Measurements from ENCODE around the gene ST14.

The ST14 gene

GRCh38 chr11:130159657-130160497, at the start of gene ST14:
Gene ST14, plus strand, starts transcription at chr11:130159782. Its CDS starts 198 bp downstream, at chr11:130159980.
- DNase-seq (ENCODE audit: low read depth in 1 of 2, low spot score in 1 of 2): peak; percentile 94 to 98
- no peak for TF ChIP-seq JUND (IDR thresholded peaks at IDR 0.05; ENCODE audit: low read depth)
- in situ Hi-C loops (cut with HindIII; ENCODE audit: low pct_unique_long_range_greater_than_20kb, low sequenced_read_pairs): no loop called here

GRCh38 chr11:130110339-130111108, 49.1 kb upstream of the ST14 start:
- no peak for TF ChIP-seq JUND (IDR thresholded peaks at IDR 0.05; ENCODE audit: low read depth)
- no peak for DNase-seq (ENCODE audit: low read depth in 1 of 2, low spot score in 1 of 2)
- in situ Hi-C loops (cut with HindIII; ENCODE audit: low pct_unique_long_range_greater_than_20kb, low sequenced_read_pairs): no loop called here

GRCh38 chr11:130112071-130112830, 47.3 kb upstream of the ST14 start:
- in situ Hi-C loops (cut with HindIII; ENCODE audit: low pct_unique_long_range_greater_than_20kb, low sequenced_read_pairs): no loop called here
- no peak for TF ChIP-seq JUND (IDR thresholded peaks at IDR 0.05; ENCODE audit: low read depth)
- DNase-seq (ENCODE audit: low read depth in 1 of 2, low spot score in 1 of 2): no peak

DNA sequence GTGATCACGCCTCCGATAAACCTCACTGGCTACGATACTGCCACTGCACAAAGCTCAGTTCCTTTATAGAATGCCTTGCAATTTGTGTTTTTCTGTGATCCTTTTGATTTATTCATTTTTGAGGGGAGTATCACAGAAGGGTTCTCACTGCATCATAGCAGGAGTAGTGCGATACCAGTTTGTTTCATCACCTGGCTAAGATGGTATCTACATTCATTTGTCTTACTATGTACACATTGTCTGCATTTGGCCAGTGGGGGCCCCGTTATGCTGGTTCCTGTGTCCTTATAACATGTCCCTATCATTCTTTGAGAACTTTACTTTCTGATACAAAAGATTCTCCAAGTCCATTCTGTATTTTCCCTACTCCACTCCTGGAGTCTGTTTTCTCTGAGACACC, 45.3 kb upstream of the ST14 start:
- in situ Hi-C loops (cut with HindIII; ENCODE audit: low pct_unique_long_range_greater_than_20kb, low sequenced_read_pairs): no loop called here
- DNase-seq (ENCODE audit: low read depth in 1 of 2, low spot score in 1 of 2): peak in 1 of 2 experiments; percentile 42
- TF ChIP-seq JUND (IDR thresholded peaks at IDR 0.05; ENCODE audit: low read depth): no peak; the same call in 1 of the 2 replicates

DNA sequence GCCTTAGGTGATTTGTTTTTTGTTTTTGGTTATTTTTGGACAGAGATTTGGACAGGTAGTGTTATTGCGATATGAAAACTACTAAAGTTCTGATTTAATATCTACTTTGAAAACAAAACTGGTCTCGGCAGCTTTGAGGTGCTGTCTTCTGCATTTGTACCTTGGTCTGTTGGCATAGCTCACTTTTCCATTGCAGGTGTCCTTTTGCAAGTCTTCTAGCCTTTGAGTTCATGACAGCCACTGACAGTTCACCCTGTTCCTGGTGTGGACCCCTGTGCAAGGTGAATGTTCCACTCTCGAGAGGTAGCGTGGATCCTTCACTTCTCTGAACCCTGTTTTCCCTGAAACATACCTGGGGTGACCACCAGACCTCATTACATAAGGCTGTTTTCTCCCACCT, 44.9 kb upstream of the ST14 start:
- no peak for DNase-seq (ENCODE audit: low read depth in 1 of 2, low spot score in 1 of 2)
- in situ Hi-C loops (cut with HindIII; ENCODE audit: low pct_unique_long_range_greater_than_20kb, low sequenced_read_pairs): no loop called here
- no peak for TF ChIP-seq JUND (IDR thresholded peaks at IDR 0.05; ENCODE audit: low read depth)

- DNase-seq (ENCODE audit: low read depth in 1 of 2, low spot score in 1 of 2): peak in 1 of 2 experiments; percentile 60
- in situ Hi-C loops (cut with HindIII; ENCODE audit: low pct_unique_long_range_greater_than_20kb, low sequenced_read_pairs): no loop called here
- TF ChIP-seq JUND (IDR thresholded peaks at IDR 0.05; ENCODE audit: low read depth): no peak
These were observed 44.4 kb upstream of the ST14 start for GRCh38 chr11:130115218-130115617.

DNA sequence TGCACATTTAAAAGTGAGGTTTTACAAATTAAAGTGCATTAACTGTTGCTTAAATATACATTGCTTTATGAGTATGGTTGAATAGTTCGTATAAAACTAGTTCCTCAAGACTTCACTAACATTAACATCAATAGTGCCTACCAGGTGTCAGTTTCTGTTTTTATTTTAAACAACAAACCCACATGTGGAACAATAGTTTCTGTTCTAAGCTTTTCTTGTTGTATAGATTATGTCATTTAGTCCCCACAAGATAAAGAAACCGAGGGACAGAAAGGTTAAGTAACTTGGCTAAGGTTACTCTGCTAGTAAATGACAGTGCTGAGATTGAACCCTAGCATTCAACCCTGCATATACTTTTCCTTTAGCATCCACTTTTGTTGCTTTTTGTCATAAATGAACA, 41.4 kb upstream of the ST14 start:
- no peak for DNase-seq (ENCODE audit: low read depth in 1 of 2, low spot score in 1 of 2)
- in situ Hi-C loops (cut with HindIII; ENCODE audit: low pct_unique_long_range_greater_than_20kb, low sequenced_read_pairs): no loop called here
- TF ChIP-seq JUND (IDR thresholded peaks at IDR 0.05; ENCODE audit: low read depth): no peak

GRCh38 chr11:130118636-130119387, 40.8 kb upstream of the ST14 start:
- DNase-seq (ENCODE audit: low read depth in 1 of 2, low spot score in 1 of 2): no peak

DNA sequence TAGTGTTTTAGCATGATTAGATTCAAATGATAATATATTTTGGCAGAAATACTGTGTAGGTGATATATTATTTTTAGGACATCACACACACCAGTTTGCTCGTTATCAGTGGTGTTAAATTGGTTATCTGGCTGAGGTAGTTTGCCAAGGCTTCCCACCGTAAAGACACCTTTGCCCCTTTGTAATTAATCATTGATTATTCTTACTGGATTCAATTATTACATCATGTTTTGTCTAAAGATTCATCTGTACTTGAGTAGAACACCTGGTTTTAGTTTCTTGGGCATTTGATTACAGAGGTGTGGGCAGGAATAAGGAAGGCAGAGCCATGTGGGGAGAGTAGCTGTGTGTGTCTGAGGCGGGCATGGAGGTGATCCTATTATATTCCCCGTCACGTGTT, 39.5 kb upstream of the ST14 start:
- in situ Hi-C loops (cut with HindIII; ENCODE audit: low pct_unique_long_range_greater_than_20kb, low sequenced_read_pairs): no loop called here
- DNase-seq (ENCODE audit: low read depth in 1 of 2, low spot score in 1 of 2): no peak
- TF ChIP-seq JUND (IDR thresholded peaks at IDR 0.05; ENCODE audit: low read depth): no peak

More at GRCh38 chr11:130118636-130119387, 40.8 kb upstream of the ST14 start:
- in situ Hi-C loops (cut with HindIII; ENCODE audit: low pct_unique_long_range_greater_than_20kb, low sequenced_read_pairs): no loop called here
- TF ChIP-seq JUND (IDR thresholded peaks at IDR 0.05; ENCODE audit: low read depth): no peak

DNA sequence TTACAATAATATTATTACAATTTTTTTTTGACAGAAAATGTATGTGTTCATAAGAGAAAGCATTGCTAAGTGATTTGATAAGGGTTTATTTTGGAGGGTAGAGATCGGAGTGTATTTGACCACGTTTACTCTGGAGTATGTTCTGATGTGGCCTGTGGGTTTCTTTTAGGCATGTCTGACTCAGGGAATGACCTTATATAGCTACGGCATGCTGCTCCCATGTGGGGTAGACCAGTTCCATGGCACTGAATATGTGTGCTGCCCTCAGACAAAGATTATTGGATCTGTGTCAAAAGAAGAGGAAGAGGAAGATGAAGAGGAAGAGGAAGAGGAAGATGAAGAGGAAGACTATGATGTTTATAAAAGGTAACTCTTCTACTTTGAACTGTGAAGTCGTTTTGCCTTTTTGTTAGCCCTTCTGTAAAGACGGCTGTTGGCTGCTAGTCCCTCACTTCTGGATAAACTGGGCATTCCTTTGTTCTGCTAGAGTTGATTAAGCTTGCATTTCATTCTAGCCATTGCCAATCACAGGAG, 38.1 kb upstream of the ST14 start:
- in situ Hi-C loops (cut with HindIII; ENCODE audit: low pct_unique_long_range_greater_than_20kb, low sequenced_read_pairs): no loop called here
- DNase-seq (ENCODE audit: low read depth in 1 of 2, low spot score in 1 of 2): no peak
- TF ChIP-seq JUND (IDR thresholded peaks at IDR 0.05; ENCODE audit: low read depth): no peak

- DNase-seq (ENCODE audit: low read depth in 1 of 2, low spot score in 1 of 2): no peak
- in situ Hi-C loops (cut with HindIII; ENCODE audit: low pct_unique_long_range_greater_than_20kb, low sequenced_read_pairs): no loop called here
- TF ChIP-seq JUND (IDR thresholded peaks at IDR 0.05; ENCODE audit: low read depth): no peak
These were observed 37.4 kb upstream of the ST14 start for GRCh38 chr11:130122141-130122575.
